Ectodermal cell (in vitro differentiated cells): ENCODE data around the gene RIN2.

ENCODE experiments used
- H3K27ac ChIP-seq: 2 replicates; pipeline ENCODE4 v1.7.0; 2013; ENCODE audit warnings: mild to moderate bottlenecking, low read depth, low read length; ENCODE audit not compliant: insufficient read depth, poor library complexity, severe bottlenecking
- H3K27me3 ChIP-seq: 2 replicates; pipeline ENCODE4 v1.7.0; 2013; ENCODE audit warnings: mild to moderate bottlenecking, low read length; ENCODE audit not compliant: insufficient read depth, control insufficient read depth, poor library complexity, severe bottlenecking
- H3K36me3 ChIP-seq: one replicate; pipeline ENCODE4 v1.7.0; 2013; ENCODE audit warnings: low read length; ENCODE audit not compliant: control insufficient read depth, insufficient read depth
- H3K4me1 ChIP-seq: one replicate; pipeline ENCODE4 v1.7.0; 2013; ENCODE audit warnings: low read length; ENCODE audit not compliant: control insufficient read depth, insufficient read depth
- H3K4me3 ChIP-seq: 2 replicates; pipeline ENCODE4 v1.7.0; 2013; ENCODE audit warnings: low read depth, low read length, control low read depth; ENCODE audit not compliant: insufficient read depth
- H3K9me3 ChIP-seq: 2 replicates; pipeline ENCODE4 v1.7.0; 2013; ENCODE audit warnings: mild to moderate bottlenecking, low read length, moderate library complexity; ENCODE audit not compliant: control insufficient read depth
- WGBS, 2 experiments: methylation state at CpG; one replicate each; pipeline ENCODE4 v1.1.7; 2013; ENCODE audit warnings: missing lambda C conversion rate in 2 of 2; 5-methylcytosine and 5-hydroxymethylcytosine counted together

The RIN2 gene

GRCh38 chr20:19761841-19762240 is 3.8 kb downstream of the RIN2 start:
- Histone ChIP-seq H3K36me3 (no peaks in the 10 kb centered on the region), H3K27me3 (no peaks in the 10 kb centered on the region), H3K4me3 (no peak overlapping the region), H3K9me3 (no peaks in the 10 kb centered on the region), H3K4me1 (peaks cover 1% of the 10 kb centered on the region), H3K27ac (no peak overlapping the region)
- 83 to 86% methylated on average over 2 of the region's 2 CpGs for WGBS, 2 experiments

DNA sequence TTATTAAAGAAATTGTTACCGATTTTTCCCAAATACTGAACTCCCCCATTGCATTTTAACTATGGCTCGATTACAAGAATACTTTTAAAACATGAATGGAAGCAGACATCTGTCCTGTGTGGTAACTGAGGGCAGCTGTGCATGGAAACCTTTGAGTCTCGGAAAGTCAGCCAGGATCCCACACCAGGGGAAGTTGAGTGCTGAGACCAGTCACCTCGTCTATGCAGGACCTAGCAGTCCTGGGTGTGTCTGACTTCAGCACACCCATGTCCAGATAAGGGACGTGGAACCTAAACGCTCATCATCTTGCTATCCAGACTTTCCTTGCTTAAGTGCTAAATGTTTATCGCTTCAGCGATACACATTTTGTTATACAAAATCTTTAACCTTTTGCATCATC is 6.1 kb downstream of the RIN2 start:
- Histone ChIP-seq H3K4me3 (no peak overlapping the region), H3K27ac (no peak overlapping the region), H3K9me3 (no peaks in the 10 kb centered on the region), H3K27me3 (no peaks in the 10 kb centered on the region), H3K4me1 (peaks cover 2% of the 10 kb centered on the region), H3K36me3 (no peaks in the 10 kb centered on the region)
- 84% methylated on average over 6 to 8 of the region's 8 CpGs for WGBS, 2 experiments

DNA sequence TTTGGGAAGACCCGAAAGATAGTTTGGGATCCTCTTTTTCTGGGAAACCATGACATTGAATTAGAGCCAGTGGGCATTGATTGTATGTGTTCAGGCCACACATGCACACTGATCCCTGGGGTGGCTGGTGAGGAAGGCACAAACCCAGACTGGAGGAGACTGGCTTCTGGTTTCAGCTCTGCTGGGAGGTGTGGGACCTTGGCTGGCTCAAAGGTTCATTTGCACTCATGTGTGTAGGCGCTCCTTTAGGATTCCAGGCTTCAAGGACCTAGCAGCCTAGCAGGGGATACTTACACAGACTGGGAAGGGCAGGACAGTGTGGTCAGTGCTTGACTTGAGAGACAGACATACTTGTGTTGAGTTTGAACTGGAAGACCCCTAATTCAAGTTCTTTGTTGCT is 7.2 kb downstream of the RIN2 start:
- no peaks in the 10 kb centered on the region for H3K36me3 ChIP-seq
- H3K4me3 ChIP-seq = no peak overlapping the region
- H3K27ac ChIP-seq = no peak overlapping the region
- no peaks in the 10 kb centered on the region for H3K27me3 ChIP-seq
- H3K4me1 ChIP-seq = peaks cover 12% of the 10 kb centered on the region
- H3K9me3 ChIP-seq = no peaks in the 10 kb centered on the region
- WGBS, 2 experiments = 89 to 97% methylated on average over 2 of the region's 2 CpGs

DNA sequence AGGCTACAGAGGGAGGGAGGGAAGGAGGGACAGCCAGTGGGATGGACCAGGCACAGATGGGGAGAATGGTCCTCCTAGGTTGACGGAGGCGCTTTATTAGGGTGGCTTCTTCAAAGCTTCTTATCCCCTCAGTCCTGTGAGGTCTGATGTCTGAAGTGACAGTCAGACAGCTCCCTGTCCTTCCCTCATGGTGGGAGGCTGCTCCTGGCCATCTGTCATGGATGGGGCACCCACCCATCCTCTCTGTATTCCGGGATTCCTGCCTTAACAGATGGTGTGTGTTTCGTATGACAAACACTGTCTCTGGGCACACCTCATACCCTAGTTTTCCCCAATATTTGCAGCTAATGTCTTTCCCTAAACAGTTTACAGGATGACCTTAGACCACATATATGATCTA is 7.9 kb downstream of the RIN2 start:
- H3K4me1 ChIP-seq = peaks cover 16% of the 10 kb centered on the region
- no peaks in the 10 kb centered on the region for H3K36me3 ChIP-seq
- H3K27ac ChIP-seq = no peak overlapping the region
- no peak overlapping the region for H3K4me3 ChIP-seq
- H3K27me3 ChIP-seq = no peaks in the 10 kb centered on the region
- no peaks in the 10 kb centered on the region for H3K9me3 ChIP-seq
- 97% methylated on average over 4 of the region's 4 CpGs for WGBS, 2 experiments

DNA sequence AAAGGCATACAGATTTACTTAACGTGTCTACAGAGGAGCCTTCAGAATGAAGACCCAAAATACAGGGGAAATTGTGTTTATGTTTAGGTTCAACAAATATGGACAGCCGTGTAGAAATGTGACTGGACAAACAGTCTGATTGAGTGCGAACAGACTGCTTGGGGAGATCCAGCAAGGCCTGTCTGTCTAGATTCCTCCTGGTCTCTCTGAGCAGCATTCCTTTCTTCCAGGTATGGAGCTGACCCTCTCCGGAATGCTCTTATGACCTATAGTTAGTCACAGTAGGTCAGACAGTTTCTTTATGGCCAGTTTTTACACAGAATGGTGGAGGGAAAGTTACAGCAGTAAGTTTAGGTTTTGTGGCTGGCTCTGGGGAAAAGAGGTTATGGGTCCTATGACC is 9.0 kb downstream of the RIN2 start:
- Histone ChIP-seq H3K36me3 (no peaks in the 10 kb centered on the region), H3K4me3 (no peak overlapping the region), H3K9me3 (no peaks in the 10 kb centered on the region), H3K27me3 (no peaks in the 10 kb centered on the region), H3K4me1 (peaks cover 16% of the 10 kb centered on the region), H3K27ac (no peak overlapping the region)
- 82 to 86% methylated on average over 4 of the region's 4 CpGs for WGBS, 2 experiments

DNA sequence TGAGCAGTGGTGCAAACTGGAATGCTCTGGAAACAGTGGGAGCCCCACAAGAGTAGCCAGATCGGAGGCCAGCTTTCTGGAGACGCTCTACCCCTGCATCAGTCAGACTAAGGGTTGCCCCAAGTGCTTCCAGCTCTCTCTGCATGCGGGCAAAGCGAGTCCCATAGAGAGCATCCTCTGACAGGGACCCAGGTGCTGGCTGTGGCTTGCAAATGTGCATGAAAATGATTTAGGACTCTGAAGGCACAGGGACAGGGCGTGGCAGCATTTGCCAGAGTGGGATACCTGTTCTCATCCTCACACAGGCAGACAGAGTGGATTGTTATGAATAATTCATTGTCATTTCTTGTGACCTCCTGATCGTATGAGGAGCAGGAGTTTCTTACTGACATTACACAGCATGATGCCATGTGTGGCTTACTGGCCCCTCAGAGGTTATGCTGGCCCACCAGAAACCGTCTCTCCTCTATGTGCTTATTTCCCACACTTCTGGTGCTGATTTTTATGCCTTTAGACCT is 10.3 kb downstream of the RIN2 start:
- 94 to 95% methylated on average over 7 of the region's 7 CpGs for WGBS, 2 experiments
- H3K9me3 ChIP-seq = no peaks in the 10 kb centered on the region
- H3K4me3 ChIP-seq = no peak overlapping the region
- no peak overlapping the region for H3K27ac ChIP-seq
- H3K36me3 ChIP-seq = no peaks in the 10 kb centered on the region
- peaks cover 16% of the 10 kb centered on the region for H3K4me1 ChIP-seq
- no peaks in the 10 kb centered on the region for H3K27me3 ChIP-seq

DNA sequence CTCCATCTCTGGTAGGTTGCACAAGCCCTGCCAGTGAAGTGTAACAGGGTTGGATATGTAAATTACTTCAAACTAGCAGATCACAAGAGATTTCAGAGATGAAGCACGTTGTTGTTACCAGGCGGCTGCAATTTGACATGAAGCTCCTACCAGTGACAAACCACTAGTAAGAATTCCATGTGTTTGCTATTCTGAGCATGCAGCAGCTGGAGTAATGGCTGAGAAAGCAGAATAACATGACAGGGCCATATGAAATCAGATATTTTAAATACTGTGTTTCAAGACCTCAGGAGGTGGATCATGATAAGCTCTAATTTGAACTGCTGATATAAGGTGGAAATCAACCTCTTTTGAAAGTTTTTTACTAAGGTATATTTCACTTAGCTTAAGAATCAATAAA is 11.4 kb downstream of the RIN2 start:
- H3K9me3 ChIP-seq = no peaks in the 10 kb centered on the region
- 91 to 93% methylated on average over 2 of the region's 2 CpGs for WGBS, 2 experiments
- H3K36me3 ChIP-seq = no peaks in the 10 kb centered on the region
- no peak overlapping the region for H3K27ac ChIP-seq
- peaks cover 16% of the 10 kb centered on the region for H3K4me1 ChIP-seq
- H3K27me3 ChIP-seq = no peaks in the 10 kb centered on the region
- no peak overlapping the region for H3K4me3 ChIP-seq

GRCh38 chr20:19770375-19770774 is 12.3 kb downstream of the RIN2 start:
- H3K27me3 ChIP-seq = no peaks in the 10 kb centered on the region
- no peak overlapping the region for H3K4me3 ChIP-seq
- H3K4me1 ChIP-seq = peaks cover 16% of the 10 kb centered on the region
- 37 to 47% methylated on average over 6 of the region's 6 CpGs for WGBS, 2 experiments
- no peaks in the 10 kb centered on the region for H3K36me3 ChIP-seq
- H3K27ac ChIP-seq = no peak overlapping the region
- H3K9me3 ChIP-seq = no peaks in the 10 kb centered on the region

GRCh38 chr20:19771031-19771430 is 13.0 kb downstream of the RIN2 start:
- Histone ChIP-seq H3K4me1 (peaks cover 16% of the 10 kb centered on the region), H3K4me3 (no peak overlapping the region), H3K27ac (no peak overlapping the region), H3K9me3 (no peaks in the 10 kb centered on the region), H3K27me3 (no peaks in the 10 kb centered on the region), H3K36me3 (no peaks in the 10 kb centered on the region)
- WGBS, 2 experiments = 85 to 88% methylated on average over 2 of the region's 2 CpGs

DNA sequence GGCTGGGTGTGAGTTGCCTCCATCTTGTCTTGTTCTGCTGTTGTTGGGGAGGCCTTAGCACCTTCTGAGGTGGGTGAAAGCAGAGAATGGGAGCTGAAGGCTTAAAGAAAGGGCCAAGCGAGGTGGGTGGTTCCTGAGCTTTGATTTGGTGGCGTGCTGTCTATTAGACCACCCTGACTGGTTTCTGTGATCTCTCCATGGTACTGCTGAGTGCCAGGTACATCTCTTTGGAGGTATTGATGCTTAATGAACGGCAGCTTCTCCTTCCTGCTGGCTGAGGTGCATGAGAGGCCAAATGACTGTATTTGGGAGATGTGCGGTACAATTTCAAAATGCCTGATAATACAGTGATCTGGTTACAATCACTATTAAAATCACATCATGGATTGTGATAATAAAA is 15.4 kb downstream of the RIN2 start:
- H3K9me3 ChIP-seq = no peaks in the 10 kb centered on the region
- H3K4me3 ChIP-seq = no peak overlapping the region
- H3K27me3 ChIP-seq = no peaks in the 10 kb centered on the region
- no peak overlapping the region for H3K27ac ChIP-seq
- 91 to 95% methylated on average over 3 of the region's 4 CpGs for WGBS, 2 experiments
- no peaks in the 10 kb centered on the region for H3K36me3 ChIP-seq
- H3K4me1 ChIP-seq = peaks cover 16% of the 10 kb centered on the region
